Mesendoderm (in vitro differentiated cells): ENCODE measurements around the gene RFX3.

Experiments used
- DNase-seq: peaks from one replicate; pipeline ENCODE4 v3.0.0; 2013
- H2AK5ac ChIP-seq: 2 replicates; pipeline ENCODE4 v1.6.1; 2013; ENCODE audit warnings: low read length, inconsistent platforms
- H2BK120ac ChIP-seq: 2 replicates; pipeline ENCODE4 v1.6.1; 2013; ENCODE audit warnings: low read depth, mild to moderate bottlenecking, low read length, moderate library complexity, mixed read lengths
- H2BK15ac ChIP-seq: replicated peaks from 2 replicates; pipeline ENCODE4 v1.6.1; 2013; ENCODE audit warnings: low read depth, mild to moderate bottlenecking, moderate library complexity
- H2BK5ac ChIP-seq: 2 replicates; pipeline ENCODE4 v1.6.1; 2013; ENCODE audit warnings: low read length, inconsistent platforms
- H3K18ac ChIP-seq: 2 replicates; pipeline ENCODE4 v1.6.1; 2013; ENCODE audit warnings: mild to moderate bottlenecking, low read length, mixed read lengths
- H3K23ac ChIP-seq: one replicate; pipeline ENCODE4 v1.6.1; 2013; ENCODE audit warnings: low read length
- H3K27ac ChIP-seq: 2 replicates; pipeline ENCODE4 v1.5.1; 2013; ENCODE audit warnings: low read depth, mild to moderate bottlenecking, inconsistent platforms, low read length, moderate library complexity
- H3K27me3 ChIP-seq: 2 replicates; pipeline ENCODE4 v1.6.1; 2013; ENCODE audit warnings: low read length, control low read depth, mild to moderate bottlenecking, inconsistent platforms; ENCODE audit not compliant: insufficient read depth, poor library complexity
- H3K36me3 ChIP-seq: 2 replicates; pipeline ENCODE4 v1.6.1; 2013; ENCODE audit warnings: low read length, inconsistent platforms; ENCODE audit not compliant: control insufficient read depth, insufficient read depth
- H3K4ac ChIP-seq: one replicate; pipeline ENCODE4 v1.6.1; 2013; ENCODE audit warnings: low read depth, mild to moderate bottlenecking, low read length, moderate library complexity
- H3K4me1 ChIP-seq: 2 replicates; pipeline ENCODE4 v1.6.1; 2013; ENCODE audit warnings: low read depth, low read length, inconsistent platforms; ENCODE audit not compliant: control insufficient read depth
- H3K4me2 ChIP-seq: 2 replicates; pipeline ENCODE4 v1.6.1; 2013; ENCODE audit warnings: low read length
- H3K4me3 ChIP-seq: 2 replicates; pipeline ENCODE4 v1.5.1; 2013; ENCODE audit warnings: mild to moderate bottlenecking, low read length
- H3K56ac ChIP-seq: one replicate; pipeline ENCODE4 v1.6.1; 2013; ENCODE audit warnings: low read length
- H3K79me1 ChIP-seq: 2 replicates; pipeline ENCODE4 v1.6.1; 2013; ENCODE audit warnings: low read length, inconsistent platforms
- H3K79me2 ChIP-seq: 2 replicates; pipeline ENCODE4 v1.6.1; 2013; ENCODE audit warnings: mild to moderate bottlenecking, low read length; ENCODE audit not compliant: control insufficient read depth, insufficient read depth
- H3K9ac ChIP-seq: 2 replicates; pipeline ENCODE4 v1.6.1; 2013; ENCODE audit warnings: low read length, inconsistent platforms
- H4K5ac ChIP-seq: one replicate; pipeline ENCODE4 v1.6.1; 2013; ENCODE audit warnings: low read length
- H4K8ac ChIP-seq: one replicate; pipeline ENCODE4 v1.6.1; 2013; ENCODE audit warnings: low read depth, mild to moderate bottlenecking, control low read depth, low read length, moderate library complexity
- WGBS: extraction: QIAGEN DNeasy Blood & Tissue Kit; methylation state at CpG from one replicate; pipeline ENCODE4 v1.1.7; 2013; ENCODE audit warnings: low lambda C conversion rate, missing lambda C conversion rate; ENCODE audit not compliant: insufficient coverage; ENCODE audit errors: extremely low coverage; 5-methylcytosine and 5-hydroxymethylcytosine counted together

Gene RFX3

DNA sequence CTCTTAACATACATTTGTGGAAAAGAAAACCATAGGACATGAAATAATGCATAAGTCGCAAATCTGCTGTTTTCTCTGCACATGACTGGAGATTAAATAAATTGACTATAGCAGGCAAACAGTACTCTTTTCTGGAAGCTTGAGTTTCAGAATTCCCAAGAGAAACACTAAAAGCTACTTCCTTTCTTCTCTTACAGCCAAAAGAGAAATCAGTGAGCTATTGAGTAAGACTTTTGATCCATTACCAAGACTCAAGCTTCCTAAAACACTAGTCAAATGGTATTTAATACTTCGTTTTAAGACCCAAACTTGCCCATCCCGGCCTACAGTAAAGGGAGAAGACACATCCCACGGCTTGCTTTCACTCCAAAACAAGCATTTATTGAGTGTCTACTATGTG, 346.1 kb downstream of the RFX3 start:
- Histone ChIP-seq H2BK5ac (no peak overlapping the region), H3K27ac (no peak overlapping the region), H3K27me3 (no peaks in the 10 kb centered on the region), H3K79me2 (no peaks in the 10 kb centered on the region), H3K4me1 (no peaks in the 10 kb centered on the region), H3K36me3 (no peaks in the 10 kb centered on the region), H2BK120ac (no peak overlapping the region), H4K8ac (no peak overlapping the region), H3K18ac (no peak overlapping the region), H3K4me3 (no peak overlapping the region), H2BK15ac (no peak overlapping the region), H3K79me1 (no peaks in the 10 kb centered on the region), H3K4me2 (no peak overlapping the region), H3K9ac (no peak overlapping the region), H4K5ac (no peak overlapping the region), H3K56ac (no peak overlapping the region), H3K4ac (no peak overlapping the region), H3K23ac (no peak overlapping the region), H2AK5ac (no peak overlapping the region)
- DNase-seq, result no peak
- WGBS, result no CpG with 5 or more reads among the region's 4 CpGs

GRCh38 chr9:3177936-3178335, 347.9 kb downstream of the RFX3 start:
- no peak overlapping the region for H3K56ac ChIP-seq
- H3K27ac ChIP-seq, result no peak overlapping the region
- no peak overlapping the region for H2AK5ac ChIP-seq
- H2BK15ac ChIP-seq, result no peak overlapping the region
- H3K4me3 ChIP-seq, result no peak overlapping the region
- H3K4me1 ChIP-seq, result no peaks in the 10 kb centered on the region
- no peak overlapping the region for H2BK120ac ChIP-seq
- no peaks in the 10 kb centered on the region for H3K27me3 ChIP-seq
- H3K23ac ChIP-seq, result no peak overlapping the region
- no peak overlapping the region for H4K5ac ChIP-seq
- no peaks in the 10 kb centered on the region for H3K36me3 ChIP-seq
- no CpG with 5 or more reads among the region's 1 CpG for WGBS
- no peak for DNase-seq
- H3K4me2 ChIP-seq, result no peak overlapping the region
- no peaks in the 10 kb centered on the region for H3K79me1 ChIP-seq
- H3K9ac ChIP-seq, result no peak overlapping the region
- no peak overlapping the region for H3K4ac ChIP-seq
- no peaks in the 10 kb centered on the region for H3K79me2 ChIP-seq
- no peak overlapping the region for H2BK5ac ChIP-seq
- H4K8ac ChIP-seq, result no peak overlapping the region
- H3K18ac ChIP-seq, result no peak overlapping the region

GRCh38 chr9:3177146-3177761, 348.5 kb downstream of the RFX3 start:
- no peak overlapping the region for H3K27ac ChIP-seq
- H4K5ac ChIP-seq, result no peak overlapping the region
- no peak overlapping the region for H3K56ac ChIP-seq
- no peak overlapping the region for H2BK15ac ChIP-seq
- no peaks in the 10 kb centered on the region for H3K79me1 ChIP-seq
- H3K9ac ChIP-seq, result no peak overlapping the region
- no peak overlapping the region for H3K4me3 ChIP-seq
- no peaks in the 10 kb centered on the region for H3K4me1 ChIP-seq
- no peak overlapping the region for H3K18ac ChIP-seq
- no peak overlapping the region for H2BK5ac ChIP-seq
- DNase-seq, result no peak
- H3K79me2 ChIP-seq, result no peaks in the 10 kb centered on the region
- no peak overlapping the region for H3K4ac ChIP-seq
- H3K23ac ChIP-seq, result no peak overlapping the region
- no peaks in the 10 kb centered on the region for H3K27me3 ChIP-seq
- no peak overlapping the region for H2AK5ac ChIP-seq
- H2BK120ac ChIP-seq, result no peak overlapping the region
- no CpG with 5 or more reads among the region's 4 CpGs for WGBS
- no peak overlapping the region for H4K8ac ChIP-seq
- H3K4me2 ChIP-seq, result no peak overlapping the region
- no peaks in the 10 kb centered on the region for H3K36me3 ChIP-seq

GRCh38 chr9:3173374-3173773, 352.4 kb downstream of the RFX3 start:
- Histone ChIP-seq H3K56ac (no peak overlapping the region), H3K4me3 (no peak overlapping the region)
- WGBS, result no CpG with 5 or more reads among the region's 4 CpGs

DNA sequence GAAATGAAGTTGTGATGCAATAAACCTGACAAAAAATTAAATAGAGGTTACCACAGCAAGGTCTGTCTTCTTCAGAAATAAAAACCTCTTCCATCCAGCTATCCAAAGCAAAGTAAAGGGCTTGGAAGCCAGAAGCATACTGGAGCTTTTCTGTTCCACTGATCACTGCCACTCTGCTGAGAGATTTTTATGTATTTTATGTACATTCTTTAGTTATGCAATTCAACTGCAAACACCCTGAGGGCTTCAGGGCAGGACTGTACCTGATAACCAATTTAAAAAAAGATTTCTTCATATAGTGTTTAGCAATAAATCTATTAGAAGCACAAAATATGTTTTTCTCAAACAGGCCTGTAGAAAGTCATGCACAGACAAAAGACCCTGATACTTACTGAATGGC, 355.0 kb downstream of the RFX3 start:
- H3K36me3 ChIP-seq, result no peaks in the 10 kb centered on the region

More at GRCh38 chr9:3173374-3173773, 352.4 kb downstream of the RFX3 start:
- Histone ChIP-seq H3K9ac (no peak overlapping the region), H3K4me1 (no peaks in the 10 kb centered on the region), H3K4me2 (no peak overlapping the region), H3K18ac (no peak overlapping the region), H3K23ac (no peak overlapping the region), H3K27ac (no peak overlapping the region), H3K27me3 (no peaks in the 10 kb centered on the region), H2BK15ac (no peak overlapping the region), H2AK5ac (no peak overlapping the region), H3K4ac (no peak overlapping the region), H4K8ac (no peak overlapping the region), H2BK120ac (no peak overlapping the region), H4K5ac (no peak overlapping the region), H2BK5ac (no peak overlapping the region), H3K36me3 (no peaks in the 10 kb centered on the region), H3K79me2 (no peaks in the 10 kb centered on the region), H3K79me1 (no peaks in the 10 kb centered on the region)
- DNase-seq, result no peak

More for the DNA sequence above, 355.0 kb downstream of the RFX3 start:
- no peak overlapping the region for H3K4ac ChIP-seq
- H3K79me2 ChIP-seq, result no peaks in the 10 kb centered on the region
- no peak overlapping the region for H3K18ac ChIP-seq
- no peak overlapping the region for H3K27ac ChIP-seq
- no peak overlapping the region for H3K56ac ChIP-seq
- H3K4me3 ChIP-seq, result no peak overlapping the region
- no peaks in the 10 kb centered on the region for H3K4me1 ChIP-seq
- no peak overlapping the region for H3K9ac ChIP-seq
- H4K5ac ChIP-seq, result no peak overlapping the region
- no peaks in the 10 kb centered on the region for H3K79me1 ChIP-seq
- H4K8ac ChIP-seq, result no peak overlapping the region
- no peak overlapping the region for H2BK15ac ChIP-seq
- H2BK5ac ChIP-seq, result no peak overlapping the region
- H2AK5ac ChIP-seq, result no peak overlapping the region
- no peak overlapping the region for H3K4me2 ChIP-seq
- no peak overlapping the region for H3K23ac ChIP-seq
- no peaks in the 10 kb centered on the region for H3K27me3 ChIP-seq
- no peak overlapping the region for H2BK120ac ChIP-seq
- DNase-seq, result no peak
